GM11168 (cell line): ENCODE data around the gene PPP4C.
"Not testable (repeated sequence)": the region's sequence is repeated elsewhere in the genome, so short reads cannot be mapped to it uniquely, and the experiment has no call there.

Experiments used
- in situ Hi-C: fragments of 300-500 bp; cut with MboI; formaldehyde crosslinking; loops from one replicate; pipeline ENCODE4 v1.12.0; 2022; ENCODE audit warnings: low sequenced_read_pairs; ENCODE audit not compliant: unreplicated experiment

PPP4C gene

GRCh38 chr16:30075503-30076275 is at the start of gene PPP4C:
TSS of gene PPP4C (plus strand) at chr16:30075994. CDS start at chr16:30076378, 384 bp downstream.
- in situ Hi-C loops = no loop called here

- in situ Hi-C loops = no loop called here
Measured at GRCh38 chr16:30026449-30026848, 49.3 kb upstream of the PPP4C start.

- in situ Hi-C loops = no loop called here
Measured at GRCh38 chr16:30027588-30028437, 48.0 kb upstream of the PPP4C start.

GRCh38 chr16:30028438-30029076 is 47.2 kb upstream of the PPP4C start:
- in situ Hi-C loops = no loop called here

GRCh38 chr16:30030011-30030685 is 45.6 kb upstream of the PPP4C start:
- in situ Hi-C loops = no loop called here

GRCh38 chr16:30030841-30031413 is 44.9 kb upstream of the PPP4C start, which contains the start of gene TLCD3B:
TSS of gene TLCD3B (minus strand) at chr16:30031271. CDS start at chr16:30030527, 744 bp downstream.
- in situ Hi-C loops = no loop called here

- in situ Hi-C loops = no loop called here
Measured at GRCh38 chr16:30031477-30031918, 44.3 kb upstream of the PPP4C start.

- in situ Hi-C loops = no loop called here
Measured at GRCh38 chr16:30032083-30032819, 43.5 kb upstream of the PPP4C start.

GRCh38 chr16:30033270-30033669 is 42.5 kb upstream of the PPP4C start:
- in situ Hi-C loops = no loop called here

- in situ Hi-C loops = no loop called here
Measured at GRCh38 chr16:30040221-30040620, 35.6 kb upstream of the PPP4C start.

- in situ Hi-C loops = not testable (repeated sequence)
Measured at GRCh38 chr16:30040690-30041089, 35.1 kb upstream of the PPP4C start.

GRCh38 chr16:30041841-30042240 is 34.0 kb upstream of the PPP4C start:
- in situ Hi-C loops = no loop called here

GRCh38 chr16:30046178-30046577 is 29.6 kb upstream of the PPP4C start:
- in situ Hi-C loops = no loop called here

- in situ Hi-C loops = no loop called here
Measured at GRCh38 chr16:30046588-30046987, 29.2 kb upstream of the PPP4C start.

GRCh38 chr16:30049871-30050270 is 25.9 kb upstream of the PPP4C start:
- in situ Hi-C loops = no loop called here

- in situ Hi-C loops = no loop called here
Measured at GRCh38 chr16:30051518-30051917, 24.3 kb upstream of the PPP4C start.

- in situ Hi-C loops = no loop called here
Measured at GRCh38 chr16:30052671-30053372, 23.0 kb upstream of the PPP4C start.

- in situ Hi-C loops = no loop called here
Measured at GRCh38 chr16:30053376-30054015, 22.3 kb upstream of the PPP4C start.
